Right hindlimb (tissue), 1 donor: ENCODE results near the gene TTC21A.

Experiments
- DNase-seq: peaks from one replicate; pipeline ENCODE4 v3.0.0-alpha.2; 2018

TTC21A gene

DNA sequence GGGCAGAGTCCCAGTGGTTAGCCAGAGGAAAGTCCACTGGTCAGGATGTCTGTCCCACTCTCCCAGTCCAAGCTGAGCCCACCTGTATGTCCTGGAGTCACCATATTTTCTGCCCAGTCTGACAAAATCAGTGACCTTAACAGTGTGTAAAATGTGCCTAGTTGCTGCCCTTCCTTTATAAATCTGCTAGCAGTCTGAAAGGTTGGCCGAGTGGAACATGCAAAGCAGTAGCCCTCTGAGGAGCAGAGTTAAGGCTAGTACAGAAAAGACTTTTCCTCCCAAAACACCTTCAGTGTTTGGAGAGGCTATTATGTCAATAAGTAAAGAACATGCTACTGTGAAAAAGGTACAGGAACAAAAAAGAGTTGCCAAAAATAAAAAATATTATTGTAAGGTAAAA lies 15.3 kb downstream of the TTC21A start:
- no peak for DNase-seq

DNA sequence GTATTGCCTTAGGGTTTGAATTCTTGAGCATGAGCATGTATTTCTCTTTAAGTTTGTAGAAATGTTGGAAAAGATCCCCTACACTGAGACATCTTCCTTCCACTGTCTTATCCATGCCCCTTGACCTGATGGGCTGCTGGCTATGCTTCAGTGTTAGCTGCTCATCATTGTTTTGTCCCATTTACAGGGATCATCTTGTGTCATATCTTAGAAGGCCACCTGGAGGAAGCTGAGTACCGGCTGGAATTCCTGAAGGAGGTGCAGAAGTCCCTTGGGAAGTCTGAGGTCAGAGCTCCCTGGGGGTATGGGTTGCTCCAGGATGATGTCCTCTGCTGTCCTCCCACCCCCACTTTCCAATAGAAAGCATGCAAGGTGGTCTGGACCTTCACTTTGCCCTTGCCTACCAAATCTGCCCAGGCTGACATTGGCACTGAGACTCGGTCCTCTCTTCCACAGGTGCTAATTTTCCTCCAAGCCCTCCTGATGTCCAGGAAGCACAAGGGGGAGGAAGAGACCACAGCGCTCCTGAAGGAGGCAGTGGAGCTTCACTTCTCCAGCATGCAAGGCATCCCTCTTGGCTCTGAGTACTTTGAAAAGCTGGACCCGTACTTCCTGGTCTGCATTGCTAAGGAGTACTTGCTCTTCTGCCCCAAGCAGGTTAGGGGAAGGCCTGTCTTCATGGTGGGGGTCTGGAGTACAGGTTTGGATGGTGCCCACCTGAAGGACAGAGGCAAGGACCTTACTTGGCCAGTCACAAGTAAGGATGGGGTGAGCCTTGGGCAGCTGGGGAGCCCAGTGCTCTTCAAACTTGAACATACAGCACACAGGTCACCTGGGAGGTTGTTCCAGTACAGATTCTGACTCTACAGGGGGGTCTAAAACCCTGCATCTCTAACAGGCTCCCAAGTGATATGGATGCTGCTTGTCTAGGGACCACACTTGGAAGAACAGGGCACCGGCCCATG lies 17.7 kb downstream of the TTC21A start:
- peak; percentile 14 for DNase-seq

DNA sequence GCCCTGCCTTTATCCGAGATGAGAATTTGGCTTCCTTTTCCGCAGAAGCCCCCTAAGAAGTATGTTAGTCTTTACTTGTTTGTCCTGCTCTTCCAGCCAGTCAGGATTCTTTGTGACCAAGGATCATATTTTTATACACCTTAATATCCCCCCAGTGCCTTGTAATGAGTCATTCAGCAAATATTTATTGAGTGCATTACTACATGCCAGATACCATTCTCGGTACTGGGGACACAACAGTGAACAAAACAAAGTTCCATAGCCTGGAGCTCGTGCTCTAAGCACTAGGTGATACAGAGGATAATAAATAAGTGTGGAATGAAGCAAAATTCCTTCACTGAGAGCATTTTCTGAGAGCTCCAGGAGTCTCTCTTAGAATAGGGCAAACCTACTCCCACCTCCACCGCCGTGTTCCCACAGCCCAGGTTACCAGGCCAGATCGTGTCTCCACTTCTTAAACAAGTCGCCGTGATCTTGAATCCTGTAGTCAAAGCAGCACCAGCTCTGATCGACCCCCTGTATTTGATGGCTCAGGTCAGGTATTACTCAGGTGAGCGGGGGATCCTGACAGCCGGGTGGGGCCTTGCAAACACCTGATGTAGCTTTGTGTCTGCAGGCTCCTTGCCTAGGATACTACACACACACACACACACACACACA lies 18.5 kb downstream of the TTC21A start:
- DNase-seq: no peak

DNA sequence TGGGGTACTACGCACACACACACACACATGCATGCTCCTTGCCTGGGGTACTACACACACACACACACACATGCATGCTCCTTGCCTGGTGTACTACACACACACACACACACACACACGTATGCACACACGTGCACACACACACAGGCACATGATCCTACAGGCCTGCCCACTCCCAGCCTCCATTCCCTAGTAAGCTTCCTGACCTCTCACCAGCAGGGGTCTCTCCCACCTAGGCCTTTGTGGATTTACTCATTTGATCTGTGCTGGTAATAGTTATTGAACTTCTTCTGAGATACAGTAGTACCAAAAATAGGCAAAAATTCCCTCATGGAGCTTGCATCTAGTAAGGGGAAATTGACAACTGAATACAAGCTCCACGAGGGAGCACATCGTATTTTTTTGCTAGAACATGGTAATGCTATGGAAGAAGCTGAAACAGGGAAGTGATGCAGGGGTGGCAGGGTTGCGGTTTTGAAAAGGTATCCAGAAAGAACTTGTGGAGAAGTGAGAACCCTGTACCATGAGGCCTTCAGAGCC lies 19.1 kb downstream of the TTC21A start:
- DNase-seq: peak; percentile 68

DNA sequence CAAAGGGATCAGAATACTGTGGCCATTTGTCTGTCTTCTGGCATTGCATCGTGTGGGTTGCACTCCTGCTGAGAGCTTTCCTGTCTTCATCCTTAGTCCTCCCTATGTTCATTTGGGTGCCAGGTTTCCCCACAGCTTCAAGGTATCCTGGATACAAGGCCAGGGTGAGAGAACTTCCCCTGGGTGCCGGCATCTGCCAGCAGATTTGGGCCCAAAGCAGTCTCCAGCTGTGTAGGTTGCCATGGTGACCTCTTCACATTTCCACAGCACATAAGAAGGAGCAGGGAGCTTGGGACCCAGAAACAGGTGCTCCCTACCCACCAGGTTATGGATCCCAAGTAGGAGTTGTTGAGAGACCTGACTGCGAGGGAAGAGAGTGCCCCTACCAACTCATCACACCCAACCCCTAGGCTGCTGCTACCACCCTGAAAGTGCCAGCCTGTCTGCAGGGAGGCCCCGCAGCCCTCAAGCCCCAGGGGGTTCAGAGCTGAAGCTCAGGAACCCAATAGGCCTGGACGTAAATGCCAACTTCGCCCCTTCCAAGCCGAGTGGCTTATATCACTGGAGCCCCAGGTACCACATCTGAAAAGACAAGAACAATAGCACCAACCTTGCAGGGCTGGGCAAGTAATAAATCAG lies 19.9 kb downstream of the TTC21A start:
- peak; percentile 14 for DNase-seq

DNA sequence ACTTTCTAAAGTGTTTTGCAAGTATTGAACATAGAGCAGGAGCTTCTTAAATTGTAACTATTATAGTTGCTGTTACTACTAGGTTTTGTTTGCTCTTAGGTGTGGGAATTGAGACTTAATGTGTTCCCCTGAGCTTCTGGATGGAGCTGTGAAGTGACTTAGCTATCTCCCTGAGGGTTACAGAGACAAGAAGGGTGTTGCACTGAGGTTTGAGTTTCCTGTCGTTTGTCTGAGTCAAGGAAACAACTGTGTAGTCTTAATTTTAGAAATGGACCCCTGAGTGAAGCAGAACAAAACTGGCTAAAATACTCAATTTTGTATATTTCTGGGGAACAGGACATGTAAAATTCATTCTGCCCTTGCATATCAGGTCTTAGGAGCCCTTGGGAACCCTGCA lies 20.4 kb downstream of the TTC21A start:
- DNase-seq: no peak

DNA sequence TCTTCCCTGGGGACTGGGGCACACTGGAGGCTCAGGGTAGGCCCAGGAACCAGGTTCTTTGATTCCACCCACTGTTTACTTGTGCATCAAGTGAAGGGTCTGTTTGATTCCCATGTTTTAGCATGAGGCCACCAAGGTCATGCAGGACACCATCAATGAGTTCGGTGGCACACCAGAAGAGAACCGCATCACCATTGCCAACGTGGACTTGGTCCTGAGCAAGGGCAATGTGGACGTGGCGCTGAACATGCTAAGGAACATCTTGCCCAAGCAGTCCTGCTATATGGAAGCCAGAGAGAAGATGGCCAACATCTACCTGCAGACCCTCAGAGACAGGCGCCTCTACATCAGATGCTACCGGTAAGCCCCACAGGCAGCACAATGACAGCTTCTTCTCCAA lies 21.5 kb downstream of the TTC21A start:
- no peak for DNase-seq

DNA sequence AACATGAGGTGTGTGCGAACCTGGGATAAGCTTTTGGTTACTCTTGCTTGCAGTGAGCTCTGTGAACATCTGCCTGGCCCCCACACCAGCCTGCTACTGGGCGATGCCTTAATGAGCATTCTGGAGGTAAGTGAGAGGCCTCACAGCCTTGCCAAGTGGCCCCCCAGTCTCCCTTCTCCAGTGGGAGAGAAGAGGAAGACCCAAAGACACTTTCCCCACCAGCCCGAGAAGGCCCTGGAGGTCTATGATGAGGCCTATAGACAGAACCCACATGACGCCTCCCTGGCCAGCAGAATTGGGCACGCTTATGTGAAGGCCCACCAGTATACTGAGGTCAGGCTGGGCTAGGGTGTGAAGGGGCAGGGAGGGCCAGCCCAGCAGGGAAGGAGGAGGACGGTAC lies 22.5 kb downstream of the TTC21A start:
- DNase-seq: peak; percentile 2

DNA sequence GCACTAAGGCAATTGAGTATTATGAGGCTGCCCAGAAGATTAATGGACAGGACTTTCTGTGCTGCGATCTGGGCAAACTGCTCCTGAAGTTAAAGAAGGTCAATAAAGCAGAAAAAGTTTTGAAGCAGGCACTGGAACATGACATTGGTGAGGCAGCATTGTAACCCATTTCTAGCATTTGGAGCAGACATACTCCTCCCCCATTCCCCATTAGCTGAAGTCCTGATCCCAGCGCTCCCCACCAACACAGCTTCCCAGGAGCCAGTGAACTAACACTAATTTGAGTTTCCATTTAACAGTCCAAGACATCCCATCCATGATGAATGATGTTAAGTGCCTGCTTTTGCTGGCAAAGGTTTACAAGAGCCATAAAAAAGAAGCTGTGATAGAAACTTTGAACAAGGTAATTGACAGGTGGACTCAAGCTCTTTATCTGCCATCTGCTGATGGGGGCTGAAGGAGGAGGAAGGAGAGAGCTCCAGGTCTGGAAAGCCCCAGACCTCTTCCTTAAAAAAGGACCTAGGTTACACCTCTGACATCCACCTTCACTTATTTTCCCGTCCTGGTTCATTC lies 23.3 kb downstream of the TTC21A start:
- DNase-seq: peak; percentile 13

DNA sequence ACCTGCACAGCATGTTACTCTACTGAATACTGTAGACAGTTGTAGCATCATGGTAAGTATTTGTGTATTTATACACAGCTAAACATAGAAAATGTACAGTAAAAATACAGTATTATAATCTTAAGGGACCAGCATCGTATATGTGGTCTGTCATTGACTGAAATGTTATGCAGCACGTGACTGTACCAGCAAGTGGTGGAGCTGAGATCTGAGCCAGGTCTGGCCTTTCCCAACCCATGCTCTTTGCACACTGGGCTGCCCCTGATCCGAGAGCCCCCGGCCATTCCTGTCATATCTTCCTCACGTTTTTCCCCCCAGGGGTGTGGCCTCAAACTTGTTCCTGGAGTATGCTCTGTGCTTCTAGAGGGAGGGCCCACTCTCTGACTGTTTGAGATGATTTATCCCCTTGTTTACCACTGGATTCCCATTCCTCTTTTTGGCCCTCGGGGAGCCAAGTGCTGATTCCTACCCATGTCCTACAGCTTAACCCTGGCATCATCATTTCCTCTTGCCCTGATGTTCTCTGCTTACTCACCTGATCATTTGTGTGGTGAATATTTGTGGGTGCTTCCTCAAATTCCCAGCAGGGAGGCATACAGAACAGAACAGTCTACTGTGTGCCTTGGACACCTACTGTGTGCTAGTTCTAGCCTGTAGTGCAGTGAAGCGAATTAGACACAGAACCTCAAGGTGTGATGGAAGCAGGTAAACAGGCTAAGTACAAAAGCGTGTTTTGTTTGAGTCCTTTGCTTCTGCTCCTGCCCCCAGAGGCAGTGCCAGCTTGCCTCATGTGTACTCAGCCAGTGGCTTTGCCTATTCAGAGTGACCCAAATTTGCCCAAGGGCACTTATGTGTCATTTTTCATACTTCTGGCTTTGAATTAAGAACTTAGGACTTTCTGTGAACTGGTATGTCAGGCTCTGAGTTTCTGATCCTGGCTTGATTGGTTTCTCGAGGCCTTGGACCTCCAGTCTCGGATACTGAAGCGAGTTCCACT lies 24.9 kb downstream of the TTC21A start:
- peak; percentile 2 for DNase-seq

DNA sequence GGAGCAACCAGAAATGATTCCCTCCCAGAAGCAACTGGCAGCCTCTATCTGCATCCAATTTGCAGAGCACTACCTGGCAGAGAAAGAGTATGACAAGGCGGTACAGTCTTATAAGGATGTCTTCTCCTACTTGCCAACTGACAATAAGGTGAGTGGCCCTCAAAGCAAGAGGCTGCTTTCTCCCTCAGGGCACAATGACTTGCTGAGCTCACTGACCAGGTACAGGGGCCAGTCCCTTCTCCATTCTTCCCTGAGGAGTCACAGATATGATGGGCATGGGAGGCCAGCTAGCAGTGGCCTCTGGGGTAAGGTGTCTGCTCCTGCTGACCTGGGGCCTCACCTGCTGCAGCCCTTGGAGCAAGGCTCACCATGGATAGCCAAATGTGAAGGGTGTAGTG lies 25.6 kb downstream of the TTC21A start:
- DNase-seq: peak; percentile 3

DNA sequence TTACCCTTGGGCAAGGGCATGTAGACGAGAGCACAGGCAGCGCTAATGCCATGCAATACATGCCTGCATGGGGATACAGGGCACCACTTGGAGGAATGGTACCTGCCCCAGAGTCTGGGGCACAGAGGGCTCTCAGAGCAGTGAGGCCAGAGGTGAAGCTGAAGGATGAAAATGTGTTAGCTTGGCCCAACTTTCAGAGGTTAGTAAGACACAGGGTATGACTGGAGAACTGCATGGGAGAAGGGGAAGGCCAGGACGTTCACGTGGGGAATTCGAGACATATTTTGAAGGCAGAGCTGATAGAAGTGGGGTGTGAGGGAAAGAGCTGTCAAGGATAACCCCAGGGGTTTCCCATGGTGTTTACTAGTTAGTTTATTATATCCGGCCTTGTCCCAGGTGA lies 26.3 kb downstream of the TTC21A start:
- peak; percentile 9 for DNase-seq

DNA sequence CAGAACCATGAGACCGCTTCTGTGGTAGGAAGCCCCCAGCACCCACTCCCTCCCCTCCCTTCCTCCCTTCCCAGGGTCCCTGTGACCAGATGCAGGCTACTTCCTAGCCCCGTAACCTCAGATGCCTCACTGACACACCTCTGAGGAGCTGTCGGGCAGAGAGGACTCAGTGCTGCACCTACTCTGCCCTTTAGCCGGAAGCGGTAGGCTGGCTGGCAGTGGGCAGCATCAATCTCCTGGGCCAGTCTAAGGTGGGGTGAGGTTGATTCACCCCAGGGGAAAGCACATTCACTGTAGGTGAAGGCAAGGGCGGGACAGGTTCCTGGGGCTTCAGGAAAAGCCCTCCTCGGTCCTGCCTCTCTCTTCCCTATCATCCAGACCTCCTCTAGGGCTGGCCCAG lies 26.8 kb downstream of the TTC21A start:
- peak; percentile 7 for DNase-seq

DNA sequence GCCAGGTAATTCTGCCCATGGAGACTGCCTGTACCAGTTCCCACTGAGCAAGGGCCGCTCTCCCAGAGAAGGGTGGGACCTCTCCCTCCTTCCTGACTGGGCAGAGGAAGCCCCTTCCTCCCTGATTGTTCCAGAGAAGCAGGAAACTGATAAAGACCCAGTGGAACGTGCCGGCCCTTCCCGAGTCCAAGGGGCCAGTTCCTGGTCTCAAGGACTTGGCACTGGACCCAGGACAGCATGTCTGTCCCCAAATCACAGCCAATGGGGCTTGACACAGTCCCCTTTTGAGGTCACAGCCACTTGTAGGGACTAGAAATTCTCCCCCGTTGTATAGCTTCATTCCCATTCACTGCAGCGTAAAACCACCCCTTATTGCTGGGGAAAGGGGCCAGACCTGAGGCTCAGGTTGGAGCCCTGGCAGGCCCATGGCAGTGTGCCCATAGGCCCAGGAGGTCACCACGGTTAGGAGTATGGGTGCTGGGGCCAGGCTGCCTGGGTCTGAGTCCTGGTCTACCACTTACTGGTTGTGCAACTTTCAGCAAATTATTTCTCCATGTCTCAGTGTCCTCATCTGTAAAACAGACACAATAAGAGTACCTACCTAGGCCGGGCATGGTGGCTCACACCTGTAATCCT lies 27.8 kb downstream of the TTC21A start:
- peak; percentile 9 for DNase-seq

DNA sequence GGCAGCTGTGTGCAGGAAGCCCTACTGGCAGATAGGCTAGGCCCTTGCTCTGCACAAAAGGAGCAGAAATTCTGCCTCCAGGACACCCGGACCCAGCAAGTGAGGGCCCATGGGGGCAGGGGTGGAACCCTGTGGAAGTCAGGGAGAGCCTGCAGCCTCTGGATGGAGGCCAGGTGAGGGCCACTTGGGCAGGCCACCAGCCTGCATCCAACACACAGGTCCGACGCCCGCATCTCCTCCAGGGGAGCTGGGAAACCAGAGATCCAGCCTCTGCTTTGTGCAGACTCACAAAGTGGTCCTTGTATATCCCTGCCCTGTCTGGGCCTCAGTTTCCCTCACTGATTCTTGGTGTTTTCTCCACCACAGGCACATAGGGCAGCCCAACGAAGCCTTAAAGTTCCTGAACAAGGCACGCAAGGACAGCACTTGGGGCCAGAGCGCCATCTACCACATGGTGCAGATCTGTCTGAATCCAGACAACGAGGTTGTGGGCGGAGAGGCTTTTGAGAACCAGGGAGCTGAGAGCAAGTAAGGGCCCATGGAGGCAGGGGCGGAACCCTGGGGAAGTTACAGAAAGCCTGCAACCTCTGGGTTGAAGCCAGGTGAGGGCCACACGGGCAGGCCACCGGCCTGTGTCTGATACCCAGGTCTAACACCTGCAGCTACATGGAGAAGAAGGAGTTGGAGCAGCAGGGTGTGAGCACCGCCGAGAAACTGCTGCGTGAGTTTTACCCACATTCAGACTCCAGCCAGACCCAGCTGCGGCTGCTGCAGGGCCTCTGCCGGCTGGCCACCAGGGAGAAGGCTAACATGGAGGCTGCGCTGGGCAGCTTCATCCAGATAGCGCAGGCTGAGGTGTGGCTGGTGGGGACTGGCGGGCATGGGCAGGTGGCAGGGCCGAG lies 29.3 kb downstream of the TTC21A start:
- DNase-seq: no peak

DNA sequence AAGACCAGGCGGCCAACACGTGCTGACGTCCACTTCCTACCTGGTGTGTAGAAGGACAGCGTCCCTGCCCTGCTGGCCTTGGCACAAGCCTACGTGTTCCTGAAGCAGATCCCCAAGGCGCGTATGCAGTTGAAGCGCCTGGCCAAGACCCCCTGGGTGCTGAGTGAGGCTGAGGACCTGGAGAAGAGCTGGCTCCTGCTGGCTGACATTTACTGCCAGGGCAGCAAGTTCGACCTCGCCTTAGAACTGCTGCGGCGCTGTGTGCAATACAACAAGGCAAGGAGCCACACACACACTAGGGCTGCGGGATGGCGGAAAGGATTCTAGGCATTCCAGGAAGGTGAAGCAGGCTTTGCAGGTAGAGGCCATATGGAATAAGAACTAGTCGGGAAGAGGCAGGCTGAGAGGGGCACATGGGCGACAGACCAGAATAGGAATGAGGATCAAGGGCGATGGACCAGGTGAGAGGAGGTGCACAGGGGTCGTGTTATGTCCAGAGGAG lies 30.0 kb downstream of the TTC21A start:
- DNase-seq: no peak

DNA sequence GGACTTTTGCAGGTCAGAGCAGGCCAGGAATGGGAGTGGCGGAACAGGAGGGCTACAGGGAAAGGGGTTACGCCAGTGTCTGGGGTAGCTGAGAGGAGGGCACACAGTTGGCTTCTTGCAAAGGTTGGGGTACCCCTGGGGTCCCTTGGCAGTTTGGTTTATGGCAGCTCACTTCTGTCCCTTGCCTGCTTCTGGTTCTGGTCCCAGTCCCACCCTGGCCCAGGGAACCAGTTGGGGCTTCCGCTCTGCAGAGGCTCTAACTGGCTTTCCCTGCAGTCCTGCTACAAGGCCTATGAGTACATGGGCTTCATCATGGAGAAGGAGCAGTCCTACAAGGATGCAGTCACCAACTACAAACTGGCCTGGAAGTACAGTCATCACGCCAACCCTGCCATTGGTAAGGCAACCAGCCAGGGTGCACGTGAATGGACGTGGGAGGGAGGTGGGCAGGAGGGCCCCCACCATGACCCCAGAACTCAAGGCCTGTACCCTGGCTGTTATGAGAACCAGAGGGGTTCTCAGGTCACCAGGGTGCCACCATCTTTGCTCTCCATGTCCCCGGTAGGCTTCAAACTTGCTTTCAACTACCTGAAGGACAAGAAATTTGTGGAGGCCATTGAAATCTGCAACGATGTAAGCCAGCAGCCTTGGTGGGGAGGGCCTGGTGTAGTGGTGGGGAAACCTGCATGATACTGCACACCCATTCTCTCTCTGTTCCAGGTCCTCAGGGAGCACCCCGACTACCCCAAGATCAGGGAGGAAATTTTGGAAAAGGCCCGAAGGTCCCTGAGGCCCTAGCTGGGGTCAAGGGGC lies 30.7 kb downstream of the TTC21A start:
- DNase-seq: no peak

DNA sequence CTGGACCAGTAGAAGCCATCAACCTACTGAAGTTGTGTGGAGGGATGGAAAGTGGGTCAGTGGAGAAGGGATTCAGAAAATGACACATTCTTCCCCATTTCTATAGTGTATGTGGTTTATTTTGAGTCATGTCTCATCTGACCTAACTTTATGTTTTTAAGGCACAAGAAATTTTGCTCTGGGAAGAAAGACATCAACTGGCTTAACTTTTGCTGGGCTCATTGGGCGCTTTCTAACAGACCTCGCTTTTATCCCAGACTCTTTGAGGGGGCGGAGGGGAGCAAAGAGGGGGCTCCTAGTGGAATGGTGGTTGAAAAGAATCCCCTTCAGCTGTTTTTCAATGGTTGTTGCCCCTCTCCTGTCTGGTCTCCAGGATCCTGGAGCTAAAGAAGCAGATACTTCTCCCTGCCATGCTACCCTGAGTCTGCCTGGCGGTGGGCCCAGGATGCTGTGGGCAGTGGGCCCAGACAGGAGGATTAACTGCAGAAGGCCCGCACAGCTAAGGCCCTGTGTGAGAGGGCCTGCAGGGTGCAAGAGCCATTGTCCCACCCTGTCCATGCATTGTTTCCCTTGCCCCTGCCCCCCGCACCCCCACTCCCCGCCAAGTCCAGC lies 31.4 kb downstream of the TTC21A start:
- DNase-seq: peak; percentile 83

DNA sequence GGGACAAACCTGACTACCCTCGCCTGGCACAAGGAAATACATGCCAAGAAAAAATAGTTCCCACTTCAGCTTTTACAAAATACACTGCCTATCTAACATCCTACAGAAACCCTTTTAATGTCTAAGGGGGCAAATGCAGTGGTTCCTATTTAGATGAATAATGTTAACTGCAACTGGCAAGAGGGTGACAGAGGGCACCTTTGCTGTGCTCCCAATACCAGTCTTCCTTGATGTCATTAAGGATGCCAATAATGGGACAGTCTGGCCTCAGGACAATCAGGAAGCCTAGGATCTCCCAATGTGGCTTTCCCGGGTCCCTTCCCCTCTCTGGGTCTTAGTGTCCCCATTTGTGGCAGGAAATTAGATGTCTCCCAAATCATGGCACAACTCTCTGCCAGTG lies 32.0 kb downstream of the TTC21A start:
- DNase-seq: no peak
